ENCODE results near the gene GABRQ.
A peak's percentile ranks its signal among the peaks of the same experiment; 100 is the strongest.

The GABRQ gene
- 0 reads per million in 4 donors for total RNA-seq

- DNase-seq, result no peak
Measured at GRCh38 chrX:152637649-152638442, at the start of gene GABRQ. GABRQ (plus strand) TSS chrX:152637895; CDS start chrX:152638203, 308 bp downstream.

GRCh38 chrX:152588206-152588605 lies 49.5 kb upstream of the GABRQ start:
- no peak for DNase-seq

- DNase-seq, result no peak
Measured at GRCh38 chrX:152600853-152601633, 36.7 kb upstream of the GABRQ start.

- no peak for DNase-seq
Measured at GRCh38 chrX:152601848-152602616, 35.7 kb upstream of the GABRQ start.

- no peak for DNase-seq
Measured at GRCh38 chrX:152614791-152615190, 22.9 kb upstream of the GABRQ start.

- no peak for DNase-seq
Measured at GRCh38 chrX:152619897-152620296, 17.8 kb upstream of the GABRQ start.

GRCh38 chrX:152632445-152633097 lies 5.1 kb upstream of the GABRQ start:
- DNase-seq, result peak in 2 of 5 donors; percentile 2 to 8

GRCh38 chrX:152635941-152636340 lies 1.8 kb upstream of the GABRQ start:
- DNase-seq, result no peak

GRCh38 chrX:152638443-152638904 lies 779 bp downstream of the GABRQ start:
- no peak for DNase-seq

GRCh38 chrX:152639426-152639825 lies 1.7 kb downstream of the GABRQ start:
- no peak for DNase-seq

GRCh38 chrX:152640034-152640818 lies 2.5 kb downstream of the GABRQ start:
- no peak for DNase-seq

- no peak for DNase-seq
Measured at GRCh38 chrX:152641256-152641875, 3.7 kb downstream of the GABRQ start.

- DNase-seq, result no peak
Measured at GRCh38 chrX:152641996-152642395, 4.3 kb downstream of the GABRQ start.

GRCh38 chrX:152642931-152643564 lies 5.4 kb downstream of the GABRQ start:
- no peak for DNase-seq

GRCh38 chrX:152646961-152647360 lies 9.3 kb downstream of the GABRQ start:
- no peak for DNase-seq

GRCh38 chrX:152647978-152648377 lies 10.3 kb downstream of the GABRQ start:
- no peak for DNase-seq

GRCh38 chrX:152652060-152652459 lies 14.4 kb downstream of the GABRQ start:
- DNase-seq, result no peak

GRCh38 chrX:152652467-152652866 lies 14.8 kb downstream of the GABRQ start:
- no peak for DNase-seq

- DNase-seq, result no peak
Measured at GRCh38 chrX:152656087-152656486, 18.4 kb downstream of the GABRQ start.

GRCh38 chrX:152656890-152657289 lies 19.2 kb downstream of the GABRQ start:
- no peak for DNase-seq

GRCh38 chrX:152658302-152658701 lies 20.6 kb downstream of the GABRQ start:
- DNase-seq, result no peak
